Measurements from ENCODE around the gene ADSS1.

The ADSS1 gene

GRCh38 chr14:104766256-104766862, 42.3 kb downstream of the ADSS1 start:
- peak overlapping the region; percentile 2; the same call in 1 of the 2 replicates for H3K4me3 ChIP-seq (ENCODE audit: low read length)
- H3K27me3 ChIP-seq (ENCODE audit: insufficient read depth, low read length) = no peaks in the 10 kb centered on the region
- H3K27ac ChIP-seq (ENCODE audit: low read length) = no peak overlapping the region
- H3K4me1 ChIP-seq (ENCODE audit: insufficient read depth, low read length) = no peaks in the 10 kb centered on the region; the same call in 1 of the 2 replicates
- peaks cover 15% of the 10 kb centered on the region for H3K36me3 ChIP-seq (ENCODE audit: insufficient read depth, low read depth, low read length)
- H3K9me3 ChIP-seq (ENCODE audit: insufficient read depth, low read depth, low read length) = peaks cover 5% of the 10 kb centered on the region
- H3K9ac ChIP-seq (ENCODE audit: low read depth, low read length) = no peak overlapping the region

GRCh38 chr14:104766863-104767633, 43.0 kb downstream of the ADSS1 start:
- H3K36me3 ChIP-seq (ENCODE audit: insufficient read depth, low read depth, low read length) = peaks cover 16% of the 10 kb centered on the region
- H3K27ac ChIP-seq (ENCODE audit: low read length) = no peak overlapping the region
- peak overlapping the region; percentile 2; the same call in 1 of the 2 replicates for H3K4me3 ChIP-seq (ENCODE audit: low read length)
- H3K4me1 ChIP-seq (ENCODE audit: insufficient read depth, low read length) = no peaks in the 10 kb centered on the region; the same call in 1 of the 2 replicates
- H3K27me3 ChIP-seq (ENCODE audit: insufficient read depth, low read length) = no peaks in the 10 kb centered on the region
- H3K9me3 ChIP-seq (ENCODE audit: insufficient read depth, low read depth, low read length) = peaks cover 7% of the 10 kb centered on the region
- H3K9ac ChIP-seq (ENCODE audit: low read depth, low read length) = no peak overlapping the region

- Histone ChIP-seq H3K27ac (ENCODE audit: low read length) (no peak overlapping the region), H3K9ac (ENCODE audit: low read depth, low read length) (no peak overlapping the region), H3K9me3 (ENCODE audit: insufficient read depth, low read depth, low read length) (peaks cover 7% of the 10 kb centered on the region), H3K4me1 (ENCODE audit: insufficient read depth, low read length) (no peaks in the 10 kb centered on the region; the same call in 1 of the 2 replicates), H3K36me3 (ENCODE audit: insufficient read depth, low read depth, low read length) (peaks cover 20% of the 10 kb centered on the region), H3K27me3 (ENCODE audit: insufficient read depth, low read length) (no peaks in the 10 kb centered on the region), H3K4me3 (ENCODE audit: low read length) (no peak overlapping the region)
Measured at GRCh38 chr14:104767634-104767918, 43.5 kb downstream of the ADSS1 start.

GRCh38 chr14:104768437-104769323, 44.7 kb downstream of the ADSS1 start:
- H3K36me3 ChIP-seq (ENCODE audit: insufficient read depth, low read depth, low read length) = peaks cover 27% of the 10 kb centered on the region
- peak overlapping the region; percentile 59; the same call in 1 of the 2 replicates for H3K9ac ChIP-seq (ENCODE audit: low read depth, low read length)
- H3K4me1 ChIP-seq (ENCODE audit: insufficient read depth, low read length) = no peaks in the 10 kb centered on the region; the same call in 1 of the 2 replicates
- H3K27ac ChIP-seq (ENCODE audit: low read length) = peak overlapping the region; percentile 48
- peak overlapping the region; percentile 34; the same call in 1 of the 2 replicates for H3K4me3 ChIP-seq (ENCODE audit: low read length)
- peaks cover 7% of the 10 kb centered on the region for H3K9me3 ChIP-seq (ENCODE audit: insufficient read depth, low read depth, low read length)
- H3K27me3 ChIP-seq (ENCODE audit: insufficient read depth, low read length) = no peaks in the 10 kb centered on the region

GRCh38 chr14:104769324-104770071, 45.5 kb downstream of the ADSS1 start:
- Histone ChIP-seq H3K36me3 (ENCODE audit: insufficient read depth, low read depth, low read length) (peaks cover 27% of the 10 kb centered on the region), H3K27ac (ENCODE audit: low read length) (no peak overlapping the region), H3K9me3 (ENCODE audit: insufficient read depth, low read depth, low read length) (peaks cover 7% of the 10 kb centered on the region), H3K4me3 (ENCODE audit: low read length) (no peak overlapping the region), H3K27me3 (ENCODE audit: insufficient read depth, low read length) (no peaks in the 10 kb centered on the region), H3K4me1 (ENCODE audit: insufficient read depth, low read length) (no peaks in the 10 kb centered on the region; the same call in 1 of the 2 replicates), H3K9ac (ENCODE audit: low read depth, low read length) (no peak overlapping the region)

- H3K4me3 ChIP-seq (ENCODE audit: low read length) = no peak overlapping the region
- H3K27me3 ChIP-seq (ENCODE audit: insufficient read depth, low read length) = no peaks in the 10 kb centered on the region
- H3K9ac ChIP-seq (ENCODE audit: low read depth, low read length) = no peak overlapping the region
- peaks cover 7% of the 10 kb centered on the region for H3K9me3 ChIP-seq (ENCODE audit: insufficient read depth, low read depth, low read length)
- H3K36me3 ChIP-seq (ENCODE audit: insufficient read depth, low read depth, low read length) = peaks cover 27% of the 10 kb centered on the region
- no peaks in the 10 kb centered on the region; the same call in 1 of the 2 replicates for H3K4me1 ChIP-seq (ENCODE audit: insufficient read depth, low read length)
- no peak overlapping the region for H3K27ac ChIP-seq (ENCODE audit: low read length)
Measured at GRCh38 chr14:104770072-104770579, 46.1 kb downstream of the ADSS1 start.

GRCh38 chr14:104770851-104771272, 46.8 kb downstream of the ADSS1 start:
- peaks cover 27% of the 10 kb centered on the region for H3K36me3 ChIP-seq (ENCODE audit: insufficient read depth, low read depth, low read length)
- no peak overlapping the region for H3K4me3 ChIP-seq (ENCODE audit: low read length)
- no peaks in the 10 kb centered on the region for H3K27me3 ChIP-seq (ENCODE audit: insufficient read depth, low read length)
- no peak overlapping the region for H3K9ac ChIP-seq (ENCODE audit: low read depth, low read length)
- no peaks in the 10 kb centered on the region; the same call in 1 of the 2 replicates for H3K4me1 ChIP-seq (ENCODE audit: insufficient read depth, low read length)
- H3K27ac ChIP-seq (ENCODE audit: low read length) = no peak overlapping the region
- H3K9me3 ChIP-seq (ENCODE audit: insufficient read depth, low read depth, low read length) = peaks cover 7% of the 10 kb centered on the region

- no peaks in the 10 kb centered on the region for H3K27me3 ChIP-seq (ENCODE audit: insufficient read depth, low read length)
- H3K9me3 ChIP-seq (ENCODE audit: insufficient read depth, low read depth, low read length) = peaks cover 7% of the 10 kb centered on the region
- H3K36me3 ChIP-seq (ENCODE audit: insufficient read depth, low read depth, low read length) = peaks cover 27% of the 10 kb centered on the region
- H3K4me3 ChIP-seq (ENCODE audit: low read length) = no peak overlapping the region
- H3K27ac ChIP-seq (ENCODE audit: low read length) = no peak overlapping the region
- no peak overlapping the region for H3K9ac ChIP-seq (ENCODE audit: low read depth, low read length)
- H3K4me1 ChIP-seq (ENCODE audit: insufficient read depth, low read length) = no peaks in the 10 kb centered on the region; the same call in 1 of the 2 replicates
Measured at GRCh38 chr14:104771374-104771773, 47.3 kb downstream of the ADSS1 start.

- Histone ChIP-seq H3K9ac (ENCODE audit: low read depth, low read length) (no peak overlapping the region), H3K9me3 (ENCODE audit: insufficient read depth, low read depth, low read length) (peaks cover 7% of the 10 kb centered on the region), H3K4me3 (ENCODE audit: low read length) (no peak overlapping the region), H3K27me3 (ENCODE audit: insufficient read depth, low read length) (no peaks in the 10 kb centered on the region), H3K27ac (ENCODE audit: low read length) (no peak overlapping the region), H3K36me3 (ENCODE audit: insufficient read depth, low read depth, low read length) (peaks cover 27% of the 10 kb centered on the region), H3K4me1 (ENCODE audit: insufficient read depth, low read length) (no peaks in the 10 kb centered on the region; the same call in 1 of the 2 replicates)
Measured at GRCh38 chr14:104771918-104772706, 48.1 kb downstream of the ADSS1 start.

- Histone ChIP-seq H3K4me3 (ENCODE audit: low read length) (no peak overlapping the region), H3K9me3 (ENCODE audit: insufficient read depth, low read depth, low read length) (peaks cover 7% of the 10 kb centered on the region), H3K4me1 (ENCODE audit: insufficient read depth, low read length) (no peaks in the 10 kb centered on the region; the same call in 1 of the 2 replicates), H3K27ac (ENCODE audit: low read length) (no peak overlapping the region), H3K9ac (ENCODE audit: low read depth, low read length) (no peak overlapping the region), H3K27me3 (ENCODE audit: insufficient read depth, low read length) (no peaks in the 10 kb centered on the region), H3K36me3 (ENCODE audit: insufficient read depth, low read depth, low read length) (peaks cover 27% of the 10 kb centered on the region)
Measured at GRCh38 chr14:104772707-104773504, 48.9 kb downstream of the ADSS1 start.

Measured in iPS-20b (cell line).